Lung (tissue), 12 donors: Measurements from ENCODE around the gene FOXP4. TPM values are rescaled to one million over a fixed set of nuclear protein-coding genes. Genes with fewer than 3 reads are reported as not detected.

Source experiments
- ATAC-seq: fragments of 200-7000 bp; cut with Tn5 transposase; one replicate; pipeline ENCODE4 v1.9.1; 2020; ENCODE audit warnings: moderate number of reproducible peaks; ENCODE audit not compliant: insufficient read depth, low FRiP score
- DNase-seq, 3 donors: peaks; one replicate each; pipeline ENCODE4 v3.0.0-alpha.2; 2013 to 2017
- H3K27ac ChIP-seq, 2 donors: one replicate each; pipeline ENCODE4 v1.5.1; 2013; ENCODE audit warnings: mild to moderate bottlenecking in 2 of 2, moderate library complexity in 2 of 2, control low read depth in 1 of 2, inconsistent platforms in 1 of 2, low read depth in 1 of 2, low read length in 1 of 2
- H3K27me3 ChIP-seq, 3 donors: one replicate each; pipeline ENCODE4 v1.5.1; 2013; ENCODE audit warnings: low read length in 2 of 3; ENCODE audit not compliant: control insufficient read depth in 3 of 3, insufficient read depth in 3 of 3
- H3K36me3 ChIP-seq, 4 donors: one replicate each; pipeline ENCODE4 v1.5.1; 2013; ENCODE audit warnings: low read length in 4 of 4, mild to moderate bottlenecking in 1 of 4, moderate library complexity in 1 of 4; ENCODE audit not compliant: control insufficient read depth in 4 of 4, insufficient read depth in 4 of 4
- H3K4me1 ChIP-seq, 5 donors: one replicate each; pipeline ENCODE4 v1.5.1; 2013; ENCODE audit warnings: low read length in 5 of 5, mild to moderate bottlenecking in 2 of 5, moderate library complexity in 1 of 5; ENCODE audit not compliant: control insufficient read depth in 5 of 5, insufficient read depth in 5 of 5
- H3K4me3 ChIP-seq: one replicate; pipeline ENCODE4 v1.5.1; 2013; ENCODE audit warnings: mild to moderate bottlenecking, control low read depth, moderate library complexity
- H3K9ac ChIP-seq, 2 donors: one replicate each; pipeline ENCODE4 v1.5.1; 2013; ENCODE audit warnings: low read length in 2 of 2, control low read depth in 1 of 2; ENCODE audit not compliant: insufficient read depth in 1 of 2
- H3K9me3 ChIP-seq, 4 donors: one replicate each; pipeline ENCODE4 v1.5.1; 2013; ENCODE audit warnings: low read length in 3 of 4, mild to moderate bottlenecking in 1 of 4, moderate library complexity in 1 of 4; ENCODE audit not compliant: control insufficient read depth in 4 of 4, insufficient read depth in 3 of 4
- WGBS, 2 donors: extraction: QIAGEN DNeasy Blood & Tissue Kit; methylation state at CpG; one replicate each; pipeline ENCODE4 v1.1.7; 2013; 5-methylcytosine and 5-hydroxymethylcytosine counted together
- polyA plus RNA-seq, 2 donors: library from polyadenylated mRNA; stranded (reverse); fragments of 200-250 nt; gene quantifications; one replicate each; pipeline ENCODE4 v1.2.1, GENCODE V29; 2013
- total RNA-seq, 2 donors: library from RNA; depleted of rRNA in 1 of 2; stranded (reverse); fragments of >200 nt in 1 of 2; gene quantifications; one replicate each; pipeline ENCODE4 v1.2.1, GENCODE V29; 2014 to 2021
- TF ChIP-seq, protein P1 (sequence below): IDR thresholded peaks from 2 replicates; pipeline ENCODE4 v1.5.1; 2012; ENCODE audit warnings: mild to moderate bottlenecking; ENCODE audit errors: control extremely low read depth, extremely low read depth
- donor health status: control.
- donor health status: control.
- donor health status: Bipolar disorder and iron deficiency.
- donor health status: healthy.
- donor health status: DM: yes; HTN: yes; CAD: no.

Gene FOXP4
- total and polyA plus RNA-seq, 4 donors, result 12.8 to 35.0 (median 22.2) TPM

DNA sequence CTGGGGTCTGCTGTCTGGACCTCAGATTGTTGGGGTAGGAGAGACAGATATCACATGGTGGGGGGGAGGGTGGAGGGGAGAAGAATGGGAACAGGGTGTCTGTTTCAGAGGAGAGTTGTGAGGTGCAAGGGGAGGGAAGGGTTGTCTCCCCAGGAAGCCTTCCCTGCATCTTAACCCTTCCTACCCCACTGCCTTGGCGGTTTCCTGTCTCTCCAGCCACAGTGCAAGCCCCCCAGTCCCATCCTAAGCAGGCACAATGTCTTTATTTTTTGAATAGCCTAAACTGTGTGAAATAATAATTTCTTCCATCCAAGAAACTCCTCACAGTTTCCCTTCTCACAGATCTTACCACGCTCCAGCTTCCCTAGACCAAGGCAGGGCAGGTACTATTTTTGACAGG is 3.5 kb downstream of the FOXP4 start:
- DNase-seq (no peak), ATAC-seq (no peak)
- H3K36me3 ChIP-seq, result peaks cover 0 to 7% (median 2%) of the 10 kb centered on the region in 4 donors
- no peak overlapping the region for H3K9ac ChIP-seq
- 94% methylated on average over 2 of the region's 2 CpGs for WGBS, 2 donors
- no peaks in the 10 kb centered on the region for H3K9me3 ChIP-seq
- no peak overlapping the region for H3K4me3 ChIP-seq
- TF ChIP-seq, protein P1, sequence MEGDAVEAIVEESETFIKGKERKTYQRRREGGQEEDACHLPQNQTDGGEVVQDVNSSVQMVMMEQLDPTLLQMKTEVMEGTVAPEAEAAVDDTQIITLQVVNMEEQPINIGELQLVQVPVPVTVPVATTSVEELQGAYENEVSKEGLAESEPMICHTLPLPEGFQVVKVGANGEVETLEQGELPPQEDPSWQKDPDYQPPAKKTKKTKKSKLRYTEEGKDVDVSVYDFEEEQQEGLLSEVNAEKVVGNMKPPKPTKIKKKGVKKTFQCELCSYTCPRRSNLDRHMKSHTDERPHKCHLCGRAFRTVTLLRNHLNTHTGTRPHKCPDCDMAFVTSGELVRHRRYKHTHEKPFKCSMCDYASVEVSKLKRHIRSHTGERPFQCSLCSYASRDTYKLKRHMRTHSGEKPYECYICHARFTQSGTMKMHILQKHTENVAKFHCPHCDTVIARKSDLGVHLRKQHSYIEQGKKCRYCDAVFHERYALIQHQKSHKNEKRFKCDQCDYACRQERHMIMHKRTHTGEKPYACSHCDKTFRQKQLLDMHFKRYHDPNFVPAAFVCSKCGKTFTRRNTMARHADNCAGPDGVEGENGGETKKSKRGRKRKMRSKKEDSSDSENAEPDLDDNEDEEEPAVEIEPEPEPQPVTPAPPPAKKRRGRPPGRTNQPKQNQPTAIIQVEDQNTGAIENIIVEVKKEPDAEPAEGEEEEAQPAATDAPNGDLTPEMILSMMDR, result no peak
- peaks cover 0 to 32% (median 18%) of the 10 kb centered on the region in 5 donors for H3K4me1 ChIP-seq
- peaks cover 0 to 9% (median 6%) of the 10 kb centered on the region in 3 donors for H3K27me3 ChIP-seq
- no peak overlapping the region for H3K27ac ChIP-seq

DNA sequence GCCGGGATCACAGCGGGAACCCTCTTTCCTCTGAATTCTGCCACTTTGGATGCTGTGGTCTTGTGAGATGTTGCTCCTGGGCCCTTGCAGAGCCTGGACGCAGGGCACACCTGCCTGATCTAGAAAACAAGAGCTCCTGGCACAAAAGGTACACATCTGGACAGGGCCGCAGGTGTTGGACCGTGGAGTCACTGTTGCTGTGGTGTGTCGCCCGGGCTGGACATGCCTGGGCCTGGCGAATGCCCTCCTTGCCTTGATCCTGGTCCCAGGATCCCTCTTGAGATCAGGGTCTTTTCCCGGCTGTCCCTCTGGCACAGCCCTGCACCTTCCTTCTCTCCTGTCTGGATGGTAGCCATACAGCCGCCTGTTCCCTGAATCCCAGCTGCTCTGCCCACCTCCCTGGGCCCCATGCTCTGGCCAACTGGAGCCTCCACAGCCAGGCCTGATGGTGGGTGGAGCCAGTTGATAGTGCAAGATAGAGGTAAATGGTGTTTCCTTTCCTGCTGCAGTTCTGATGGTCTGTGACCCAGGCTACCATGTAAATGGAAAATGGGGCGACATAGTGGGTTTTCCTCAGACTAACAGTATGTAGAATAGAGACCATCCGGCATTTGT is 5.0 kb downstream of the FOXP4 start:
- Histone ChIP-seq H3K4me3 (no peak overlapping the region), H3K9me3 (no peaks in the 10 kb centered on the region), H3K27ac (no peak overlapping the region), H3K9ac (no peak overlapping the region), H3K36me3 (peaks cover 0 to 7% (median 2%) of the 10 kb centered on the region in 4 donors), H3K4me1 (peaks cover 0 to 23% (median 16%) of the 10 kb centered on the region in 5 donors), H3K27me3 (peaks cover 0 to 6% (median 3%) of the 10 kb centered on the region in 3 donors)
- no peak for ATAC-seq
- 81 to 82% methylated on average over 12 of the region's 12 CpGs for WGBS, 2 donors
- TF ChIP-seq, protein P1, result no peak
- DNase-seq, result no peak

DNA sequence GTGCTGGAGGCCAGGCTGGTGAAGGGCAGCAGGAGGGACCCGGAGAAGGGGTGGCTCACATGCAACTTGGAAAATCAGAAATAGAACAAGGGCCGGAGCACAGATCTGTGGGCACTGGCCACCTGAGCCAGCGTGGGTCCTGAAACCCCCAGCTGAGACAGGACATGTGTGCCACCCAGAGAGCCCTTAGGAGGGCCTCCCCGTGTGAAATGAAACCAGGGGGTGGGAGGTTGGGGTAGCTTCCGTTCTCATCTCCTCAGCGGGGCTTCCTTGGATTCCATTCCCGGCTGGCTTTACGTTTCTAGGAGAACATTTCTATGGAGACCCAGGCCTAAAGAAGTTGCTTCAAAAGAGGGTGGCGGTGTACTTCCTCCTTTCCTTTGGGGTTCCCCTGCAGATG is 5.7 kb downstream of the FOXP4 start:
- Histone ChIP-seq H3K9me3 (no peaks in the 10 kb centered on the region), H3K36me3 (peaks cover 0 to 7% (median 2%) of the 10 kb centered on the region in 4 donors), H3K4me1 (peaks cover 0 to 23% (median 16%) of the 10 kb centered on the region in 5 donors), H3K9ac (no peak overlapping the region), H3K4me3 (no peak overlapping the region), H3K27me3 (peaks cover 0 to 6% (median 3%) of the 10 kb centered on the region in 3 donors), H3K27ac (no peak overlapping the region)
- DNase-seq (no peak), ATAC-seq (no peak)
- 81 to 82% methylated on average over 9 of the region's 9 CpGs for WGBS, 2 donors
- TF ChIP-seq, protein P1, result no peak
